HEK293 (cell line): Measurements from ENCODE around the gene CCT8L2.
"Not testable (repeated sequence)": the region's sequence is repeated elsewhere in the genome, so short reads cannot be mapped to it uniquely, and the experiment has no call there.

ENCODE experiments used
- CTCF ChIA-PET: fragments of 350-600 bp; formaldehyde crosslinking; extraction: SDS; loops from one replicate; lab custom pipeline; 2021; ENCODE audit warnings: antibody characterized with exemption; lab: Yijun Ruan, JAX
- POLR2A ChIA-PET: fragments of 300-600 bp; formaldehyde crosslinking; extraction: SDS; loops from one replicate; lab custom pipeline; 2020; ENCODE audit warnings: antibody characterized with exemption, inconsistent platforms; lab: Yijun Ruan, JAX
- H3K27ac ChIP-seq: fragments of 200-500 bp; sonication (Bioruptor generic); 2 replicates; pipeline ENCODE4 v1.5.1; 2014; ENCODE audit warnings: low read depth, low read length, control low read depth, inconsistent platforms; ENCODE audit errors: extremely low read depth
- H3K36me3 ChIP-seq, 2 experiments: fragments of 200-500 bp in 1 of 2; sonication (Bioruptor generic) in 1 of 2; 1 replicate in 1 of 2; 2 replicates in 1 of 2; pipeline ENCODE4 v1.5.1; 2014 to 2017; ENCODE audit warnings: inconsistent platforms in 2 of 2, low read length in 2 of 2; ENCODE audit not compliant: control insufficient read depth in 2 of 2, insufficient read depth in 1 of 2
- H3K4me1 ChIP-seq: fragments of 200-500 bp; sonication (Bioruptor generic); 2 replicates; pipeline ENCODE4 v1.5.1; 2014; ENCODE audit warnings: mild to moderate bottlenecking, low read length, inconsistent platforms; ENCODE audit not compliant: control insufficient read depth, insufficient read depth
- H3K4me3 ChIP-seq: 2 replicates; pipeline ENCODE4 v1.5.1; 2011; ENCODE audit warnings: low read depth, mild to moderate bottlenecking, control low read depth, low read length, moderate library complexity
- H3K9me3 ChIP-seq: fragments of 200-500 bp; sonication (Bioruptor generic); 2 replicates; pipeline ENCODE4 v1.5.1; 2014; ENCODE audit warnings: low read depth, low read length, inconsistent platforms; ENCODE audit not compliant: control insufficient read depth, insufficient read depth
- GLI2 ChIP-seq: fragments of 450-650 bp; formaldehyde crosslinking; IDR thresholded peaks from 2 replicates; pipeline ENCODE4; 2017; ENCODE audit warnings: missing biosample characterization, missing genetic modification characterization, low read depth, borderline replicate concordance
- HOXA7 ChIP-seq: sonication (generic); formaldehyde crosslinking; IDR thresholded peaks from 2 replicates; pipeline ENCODE4 v1.8.1; 2022; ENCODE audit warnings: missing genetic modification reagents, borderline replicate concordance
- KLF10 ChIP-seq: fragments of 450-650 bp; IDR thresholded peaks from 2 replicates; pipeline ENCODE4 v1.5.1; 2018; ENCODE audit warnings: missing biosample characterization, mild to moderate bottlenecking, missing genetic modification characterization
- KLF8 ChIP-seq: fragments of 450-650 bp; formaldehyde crosslinking; IDR thresholded peaks from 2 replicates; pipeline ENCODE4 v1.5.1; 2016; ENCODE audit warnings: missing biosample characterization, missing genetic modification characterization
- REPIN1 ChIP-seq: fragments of 450-650 bp; formaldehyde crosslinking; IDR thresholded peaks from 2 replicates; pipeline ENCODE4 v1.5.1; 2017; ENCODE audit warnings: missing biosample characterization, missing genetic modification characterization, low read depth
- ZNF701 ChIP-seq: fragments of 450-650 bp; formaldehyde crosslinking; IDR thresholded peaks from 2 replicates; pipeline ENCODE4 v1.5.1; 2016; ENCODE audit warnings: missing biosample characterization, missing genetic modification characterization
- TF ChIP-seq, protein P1 (sequence below): fragments of 450-650 bp; formaldehyde crosslinking; IDR thresholded peaks from 2 replicates; pipeline ENCODE4 v1.5.1; 2016; ENCODE audit warnings: missing biosample characterization, missing genetic modification characterization, borderline replicate concordance
- TF ChIP-seq, protein P2 (sequence below): fragments of 450-650 bp; formaldehyde crosslinking; IDR thresholded peaks from 2 replicates; pipeline ENCODE4 v1.5.1; 2016; ENCODE audit warnings: missing biosample characterization, missing genetic modification characterization, borderline replicate concordance

CCT8L2 gene

DNA sequence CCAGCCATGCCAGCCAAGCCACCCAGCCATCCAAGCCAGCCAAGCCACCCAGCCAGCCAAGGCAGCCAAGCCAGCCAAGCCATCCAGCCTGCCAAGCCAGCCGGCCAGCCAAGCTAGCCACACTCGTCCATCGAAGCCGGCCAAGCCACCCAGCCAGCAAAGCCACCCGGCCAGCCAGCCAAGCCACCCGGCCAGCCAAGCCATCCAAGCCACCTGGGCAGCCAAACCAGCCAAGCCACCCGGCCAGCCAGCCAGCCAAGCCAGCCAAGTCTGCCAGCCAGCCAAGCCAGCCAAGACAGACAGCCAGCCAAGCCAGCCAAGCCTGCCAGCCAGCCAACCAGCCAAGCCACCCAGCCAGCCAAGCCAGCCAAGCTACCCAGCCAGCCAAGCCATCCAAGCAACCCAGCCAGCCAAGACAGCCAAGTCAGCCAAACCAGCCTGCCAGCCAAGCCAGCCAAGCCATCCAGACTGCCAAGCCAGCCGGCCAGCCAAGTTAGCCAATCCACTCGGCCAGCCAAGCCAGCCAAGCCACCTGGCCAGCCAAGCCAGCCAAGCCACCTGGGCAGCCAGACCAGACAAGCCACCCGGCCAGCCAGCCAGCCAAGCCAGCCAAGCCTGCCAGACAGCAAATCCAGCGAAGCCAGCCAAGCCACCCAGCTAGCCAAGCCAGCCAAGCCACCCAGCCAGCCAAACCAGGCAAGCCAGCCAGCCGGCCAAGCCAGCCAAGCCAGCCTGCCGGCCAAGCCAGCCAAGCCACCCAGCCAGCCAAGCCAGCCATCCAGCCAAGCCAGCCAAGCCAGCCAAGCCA is 24.8 kb downstream of the CCT8L2 start:
- H3K9me3 ChIP-seq, H3K36me3 ChIP-seq, H3K27ac ChIP-seq, H3K4me3 ChIP-seq, POLR2A ChIA-PET, H3K4me1 ChIP-seq, CTCF ChIA-PET: not testable (repeated sequence)

DNA sequence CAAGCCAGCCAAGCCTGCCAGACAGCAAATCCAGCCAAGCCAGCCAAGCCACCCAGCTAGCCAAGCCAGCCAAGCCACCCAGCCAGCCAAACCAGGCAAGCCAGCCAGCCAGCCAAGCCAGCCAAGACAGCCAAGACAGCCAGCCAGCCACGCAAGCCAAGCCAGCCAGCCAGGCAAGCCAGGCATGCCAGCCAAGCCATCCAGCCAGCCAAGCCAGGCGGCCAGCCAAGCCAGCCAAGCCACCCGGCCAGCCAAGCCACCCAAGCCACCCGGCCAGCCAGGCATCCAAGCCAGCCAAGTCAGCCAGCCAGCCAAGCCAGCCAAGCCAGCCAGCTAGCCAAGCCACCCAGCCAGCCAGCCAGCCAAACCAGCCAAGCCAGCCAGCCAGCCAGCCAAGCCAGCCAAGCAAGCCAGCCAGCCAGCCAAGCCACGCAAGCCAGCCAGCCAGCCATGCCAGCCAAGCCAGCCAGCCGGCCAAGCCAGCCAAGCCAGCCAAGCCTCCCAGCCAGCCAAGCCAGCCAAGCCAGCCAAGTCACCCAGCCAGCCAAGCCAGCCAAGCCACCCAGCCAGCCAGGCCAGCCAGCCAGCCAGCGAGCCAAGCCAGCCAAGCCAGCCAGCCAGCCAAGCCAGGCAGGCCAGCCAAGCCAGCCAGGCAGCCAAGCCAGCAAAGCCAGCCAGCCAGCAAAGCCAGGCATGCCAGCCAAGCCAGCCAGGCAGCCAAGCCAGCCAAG is 26.0 kb downstream of the CCT8L2 start:
- CTCF ChIA-PET, H3K4me1 ChIP-seq, H3K27ac ChIP-seq, H3K9me3 ChIP-seq, POLR2A ChIA-PET, H3K4me3 ChIP-seq, H3K36me3 ChIP-seq: not testable (repeated sequence)

DNA sequence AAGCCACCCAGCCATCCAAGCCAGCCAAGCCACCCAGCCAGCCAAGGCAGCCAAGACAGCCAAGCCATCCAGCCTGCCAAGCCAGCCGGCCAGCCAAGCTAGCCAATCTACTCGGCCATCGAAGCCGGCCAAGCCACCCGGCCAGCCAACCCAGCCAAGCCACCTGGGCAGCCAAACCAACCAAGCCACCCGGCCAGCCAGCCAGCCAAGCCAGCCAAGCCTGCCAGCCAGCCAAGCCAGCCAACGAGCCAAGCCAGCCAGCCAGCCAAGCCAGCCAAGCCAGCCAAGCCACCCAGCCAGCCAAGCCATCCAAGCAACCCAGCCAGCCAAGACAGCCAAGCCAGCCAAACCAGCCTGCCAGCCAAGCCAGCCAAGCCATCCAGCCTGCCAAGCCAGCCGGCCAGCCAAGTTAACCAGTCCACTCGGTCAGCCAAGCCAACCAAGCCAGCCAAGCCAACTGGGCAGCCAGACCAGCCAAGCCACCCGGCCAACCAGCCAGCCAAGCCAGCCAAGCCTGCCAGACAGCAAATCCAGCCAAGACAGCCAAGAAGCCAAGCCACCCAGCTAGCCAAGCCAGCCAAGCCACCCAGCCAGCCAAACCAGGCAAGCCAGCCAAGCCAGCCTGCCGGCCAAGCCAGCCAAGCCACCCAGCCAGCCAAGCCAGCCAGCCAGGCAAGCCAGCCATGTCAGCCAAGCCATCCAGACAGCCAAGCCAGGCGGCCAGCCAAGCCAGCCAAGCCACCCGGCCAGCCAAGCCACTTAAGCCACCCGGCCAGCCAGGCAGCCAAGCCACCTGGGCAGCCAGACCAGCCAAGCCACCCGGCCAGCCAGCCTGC is 26.8 kb downstream of the CCT8L2 start:
- H3K4me3 ChIP-seq, H3K4me1 ChIP-seq, CTCF ChIA-PET, H3K9me3 ChIP-seq, H3K36me3 ChIP-seq, H3K27ac ChIP-seq, POLR2A ChIA-PET: not testable (repeated sequence)

DNA sequence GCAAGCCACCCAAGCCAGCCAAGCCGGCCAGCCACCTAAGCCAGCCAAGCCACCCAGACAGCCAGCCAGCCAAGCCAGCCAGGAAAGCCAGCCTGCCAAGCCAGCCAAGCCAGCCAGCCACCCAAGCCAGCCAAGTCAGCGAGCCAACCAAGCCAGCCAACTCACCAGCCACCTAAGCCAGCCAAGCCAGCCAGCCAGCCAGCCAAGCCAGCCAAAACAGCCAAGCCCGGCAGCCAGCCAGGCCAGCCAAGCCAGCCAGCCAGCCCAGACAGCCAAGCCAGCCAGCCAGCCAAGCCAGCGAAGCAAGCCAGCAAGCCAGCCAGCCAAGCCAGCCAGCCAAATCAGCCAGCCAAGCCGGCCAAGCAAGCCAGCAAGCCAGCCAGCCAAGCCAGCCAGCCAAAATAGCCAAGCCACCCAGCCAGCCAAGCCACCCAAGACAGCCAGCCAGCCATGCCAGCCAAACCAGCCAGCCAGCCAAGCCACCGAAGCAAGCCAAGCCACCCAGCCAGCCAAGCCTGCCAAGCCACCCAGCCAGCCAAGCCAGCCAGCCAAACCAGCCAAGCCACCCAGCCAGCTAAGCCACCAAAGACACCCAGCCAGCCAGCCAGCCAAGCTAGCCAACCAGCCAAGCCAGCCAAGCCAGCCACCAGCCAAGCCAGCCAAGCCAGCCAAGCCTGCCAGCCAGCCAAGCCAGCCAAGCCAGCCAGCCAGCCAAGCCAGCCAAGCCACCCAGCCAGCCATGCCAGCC is 27.6 kb downstream of the CCT8L2 start:
- CTCF ChIA-PET, H3K9me3 ChIP-seq, H3K4me1 ChIP-seq, H3K4me3 ChIP-seq, H3K27ac ChIP-seq, POLR2A ChIA-PET, H3K36me3 ChIP-seq: not testable (repeated sequence)

DNA sequence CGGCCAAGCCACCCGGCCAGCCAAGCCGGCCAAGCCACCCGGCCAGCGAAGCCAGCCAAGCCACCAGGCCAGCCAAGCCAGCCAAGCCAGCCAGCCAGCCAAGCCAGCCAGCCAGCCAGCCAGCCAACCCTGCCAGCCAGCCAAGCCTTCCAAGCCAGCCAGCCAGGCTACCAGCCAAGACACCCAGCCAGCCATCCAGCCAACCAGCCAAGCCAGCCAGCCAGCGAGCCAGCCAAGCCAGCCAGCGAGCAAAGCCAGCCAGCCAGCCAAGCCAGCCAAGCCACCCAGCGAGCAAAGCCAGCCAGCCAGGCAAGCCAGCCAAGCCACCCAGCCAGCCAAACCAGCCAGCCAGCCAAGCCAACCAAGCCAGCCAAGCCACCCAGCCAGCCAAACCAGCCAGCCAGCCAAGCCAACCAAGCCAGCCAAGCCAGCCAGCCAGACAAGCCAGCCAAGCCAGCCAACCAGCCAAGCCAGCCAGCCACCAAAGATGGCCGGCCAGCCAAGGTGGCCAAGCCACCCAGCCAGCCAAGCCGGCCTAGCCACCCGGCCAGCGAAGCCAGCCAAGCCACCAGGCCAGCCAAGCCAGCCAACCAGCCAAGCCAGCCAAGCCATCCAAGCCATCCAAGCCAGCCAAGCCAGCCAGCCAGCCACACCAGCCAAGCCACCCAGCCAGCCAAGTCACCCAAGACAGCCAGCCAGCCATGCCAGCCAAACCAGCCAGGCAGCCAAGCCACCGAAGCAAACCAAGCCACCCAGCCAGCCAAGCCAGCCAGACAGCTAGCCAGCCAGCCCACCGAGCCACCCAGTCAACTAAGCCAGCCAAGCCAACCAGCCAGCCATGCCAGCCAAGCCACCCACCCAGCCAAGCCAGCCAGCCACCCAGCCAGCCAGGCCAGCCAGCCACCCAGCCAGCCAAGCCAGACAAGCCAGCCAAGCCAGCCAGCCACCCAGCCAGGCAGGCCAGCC is 28.8 kb downstream of the CCT8L2 start:
- H3K9me3 ChIP-seq: no peaks in the 10 kb centered on the region
- POLR2A ChIA-PET: no interaction called here
- CTCF ChIA-PET: no interaction called here

More for the DNA sequence above, 28.8 kb downstream of the CCT8L2 start:
- no peak overlapping the region for H3K27ac ChIP-seq
- H3K36me3 ChIP-seq: no peaks in the 10 kb centered on the region
- H3K4me3 ChIP-seq: no peak overlapping the region
- TF ChIP-seq, protein P1, sequence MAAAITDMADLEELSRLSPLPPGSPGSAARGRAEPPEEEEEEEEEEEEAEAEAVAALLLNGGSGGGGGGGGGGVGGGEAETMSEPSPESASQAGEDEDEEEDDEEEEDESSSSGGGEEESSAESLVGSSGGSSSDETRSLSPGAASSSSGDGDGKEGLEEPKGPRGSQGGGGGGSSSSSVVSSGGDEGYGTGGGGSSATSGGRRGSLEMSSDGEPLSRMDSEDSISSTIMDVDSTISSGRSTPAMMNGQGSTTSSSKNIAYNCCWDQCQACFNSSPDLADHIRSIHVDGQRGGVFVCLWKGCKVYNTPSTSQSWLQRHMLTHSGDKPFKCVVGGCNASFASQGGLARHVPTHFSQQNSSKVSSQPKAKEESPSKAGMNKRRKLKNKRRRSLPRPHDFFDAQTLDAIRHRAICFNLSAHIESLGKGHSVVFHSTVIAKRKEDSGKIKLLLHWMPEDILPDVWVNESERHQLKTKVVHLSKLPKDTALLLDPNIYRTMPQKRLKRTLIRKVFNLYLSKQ: no peak
- TF ChIP-seq REPIN1 (tag by site-specific recombination) (no peak), GLI2 (tag by site-specific recombination) (no peak), KLF8 (no peak), KLF10 (tag by site-specific recombination) (no peak), HOXA7 (no peak), ZNF701 (tag by site-specific recombination) (no peak)
- TF ChIP-seq, protein P2, sequence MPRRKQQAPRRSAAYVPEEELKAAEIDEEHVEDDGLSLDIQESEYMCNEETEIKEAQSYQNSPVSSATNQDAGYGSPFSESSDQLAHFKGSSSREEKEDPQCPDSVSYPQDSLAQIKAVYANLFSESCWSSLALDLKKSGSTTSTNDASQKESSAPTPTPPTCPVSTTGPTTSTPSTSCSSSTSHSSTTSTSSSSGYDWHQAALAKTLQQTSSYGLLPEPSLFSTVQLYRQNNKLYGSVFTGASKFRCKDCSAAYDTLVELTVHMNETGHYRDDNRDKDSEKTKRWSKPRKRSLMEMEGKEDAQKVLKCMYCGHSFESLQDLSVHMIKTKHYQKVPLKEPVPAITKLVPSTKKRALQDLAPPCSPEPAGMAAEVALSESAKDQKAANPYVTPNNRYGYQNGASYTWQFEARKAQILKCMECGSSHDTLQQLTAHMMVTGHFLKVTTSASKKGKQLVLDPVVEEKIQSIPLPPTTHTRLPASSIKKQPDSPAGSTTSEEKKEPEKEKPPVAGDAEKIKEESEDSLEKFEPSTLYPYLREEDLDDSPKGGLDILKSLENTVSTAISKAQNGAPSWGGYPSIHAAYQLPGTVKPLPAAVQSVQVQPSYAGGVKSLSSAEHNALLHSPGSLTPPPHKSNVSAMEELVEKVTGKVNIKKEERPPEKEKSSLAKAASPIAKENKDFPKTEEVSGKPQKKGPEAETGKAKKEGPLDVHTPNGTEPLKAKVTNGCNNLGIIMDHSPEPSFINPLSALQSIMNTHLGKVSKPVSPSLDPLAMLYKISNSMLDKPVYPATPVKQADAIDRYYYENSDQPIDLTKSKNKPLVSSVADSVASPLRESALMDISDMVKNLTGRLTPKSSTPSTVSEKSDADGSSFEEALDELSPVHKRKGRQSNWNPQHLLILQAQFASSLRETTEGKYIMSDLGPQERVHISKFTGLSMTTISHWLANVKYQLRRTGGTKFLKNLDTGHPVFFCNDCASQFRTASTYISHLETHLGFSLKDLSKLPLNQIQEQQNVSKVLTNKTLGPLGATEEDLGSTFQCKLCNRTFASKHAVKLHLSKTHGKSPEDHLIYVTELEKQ: no peak
- H3K4me1 ChIP-seq: no peaks in the 10 kb centered on the region
